Prostate gland (tissue), 2 donors: Measurements from ENCODE around the gene RPL28. TPM values are rescaled to one million over a fixed set of nuclear protein-coding genes. Genes with fewer than 3 reads are reported as not detected.
A peak's percentile ranks its signal among the peaks of the same experiment; 100 is the strongest.

ENCODE experiments used
- DNase-seq: peaks from one replicate; pipeline ENCODE4 v3.0.0-alpha.2; 2019; ENCODE audit warnings: low spot score
- H3K27ac ChIP-seq, 2 donors: fragments of 200-600 bp; sonication (generic); 2 replicates each; pipeline ENCODE4 v1.5.1; 2017 to 2019
- H3K27me3 ChIP-seq: fragments of 200-600 bp; sonication (generic); replicated peaks from 2 replicates; pipeline ENCODE4 v1.5.1; 2019; ENCODE audit not compliant: insufficient read depth
- H3K36me3 ChIP-seq, 2 donors: fragments of 200-600 bp; sonication (generic); 1 replicate in 1 of 2; 2 replicates in 1 of 2; pipeline versions ENCODE4 v1.5.1 to v1.8.1; 2017 to 2019
- H3K4me1 ChIP-seq: fragments of 200-600 bp; sonication (generic); replicated peaks from 2 replicates; pipeline ENCODE4 v1.5.1; 2019
- H3K4me3 ChIP-seq, 2 donors: fragments of 200-600 bp; sonication (generic); 2 replicates each; pipeline ENCODE4 v1.5.1; 2017 to 2019
- H3K9me3 ChIP-seq: fragments of 200-600 bp; sonication (generic); 2 replicates; pipeline ENCODE4 v1.5.1; 2017
- POLR2A ChIP-seq: fragments of 450-650 bp; IDR thresholded peaks from one replicate; pipeline ENCODE4 v1.6.1; 2016; ENCODE audit warnings: antibody characterized with exemption, mild to moderate bottlenecking
- POLR2AphosphoS5 ChIP-seq: sonication (generic); formaldehyde crosslinking; IDR thresholded peaks from one replicate; pipeline ENCODE4 v1.6.1; 2017; ENCODE audit warnings: antibody characterized with exemption
- WGBS: methylation state at CpG from one replicate; pipeline ENCODE4 v1.1.5; 2018; 5-methylcytosine and 5-hydroxymethylcytosine counted together
- intact Hi-C: fragments of 100-400 bp; cut with DNase I; formaldehyde crosslinking; loops from one replicate; pipeline ENCODE4 v1.14.2; 2022
- total RNA-seq, 2 donors: library from RNA; depleted of rRNA; stranded (reverse); fragments of >200 nt; gene quantifications; one replicate each; pipeline ENCODE4 v1.1.0, GENCODE V29; 2016
- TF ChIP-seq, protein P1 (sequence below), 4 experiments: fragments of 200-600 bp in 2 of 4; fragments of 450-650 bp in 2 of 4; sonication (generic) in 2 of 4; IDR thresholded peaks; 1 replicate in 3 of 4; 2 replicates in 1 of 4; pipeline ENCODE4 v1.5.1; 2016 to 2019; ENCODE audit warnings: antibody characterized with exemption in 4 of 4, mild to moderate bottlenecking in 2 of 4, moderate library complexity in 2 of 4

The RPL28 gene
- total RNA-seq, 2 donors from 2014 or later: 439 to 554 TPM

DNA sequence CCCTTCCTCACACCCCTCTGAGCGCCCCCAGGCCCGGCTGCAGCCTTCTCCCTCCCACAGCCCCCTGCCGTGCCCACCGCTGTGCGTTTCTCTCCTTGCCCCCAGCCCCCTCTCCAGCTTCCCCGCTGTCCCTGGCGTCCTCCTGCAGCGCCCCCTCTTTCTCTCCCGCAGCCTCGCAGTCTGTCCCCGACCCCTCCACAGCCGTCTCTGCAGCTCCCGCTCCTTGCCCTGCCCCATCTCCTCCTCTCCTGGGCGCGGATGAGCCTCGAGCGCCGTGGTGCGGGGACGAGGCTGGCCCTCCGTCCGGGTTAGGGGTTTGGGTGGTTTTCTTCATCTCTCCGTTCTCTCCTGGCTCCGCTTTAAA lies 45.0 kb upstream of the RPL28 start:
- 2% methylated on average over 24 of the region's 24 CpGs for WGBS
- Histone ChIP-seq H3K27ac (peak overlapping the region; percentile 84 to 92), H3K4me3 (peak overlapping the region; percentile 51 to 88), H3K9me3 (no peaks in the 10 kb centered on the region), H3K27me3 (no peaks in the 10 kb centered on the region), H3K36me3 (no peaks in the 10 kb centered on the region), H3K4me1 (peaks cover 3% of the 10 kb centered on the region)
- TF ChIP-seq POLR2A (no peak), POLR2AphosphoS5 (no peak)
- TF ChIP-seq, protein P1, sequence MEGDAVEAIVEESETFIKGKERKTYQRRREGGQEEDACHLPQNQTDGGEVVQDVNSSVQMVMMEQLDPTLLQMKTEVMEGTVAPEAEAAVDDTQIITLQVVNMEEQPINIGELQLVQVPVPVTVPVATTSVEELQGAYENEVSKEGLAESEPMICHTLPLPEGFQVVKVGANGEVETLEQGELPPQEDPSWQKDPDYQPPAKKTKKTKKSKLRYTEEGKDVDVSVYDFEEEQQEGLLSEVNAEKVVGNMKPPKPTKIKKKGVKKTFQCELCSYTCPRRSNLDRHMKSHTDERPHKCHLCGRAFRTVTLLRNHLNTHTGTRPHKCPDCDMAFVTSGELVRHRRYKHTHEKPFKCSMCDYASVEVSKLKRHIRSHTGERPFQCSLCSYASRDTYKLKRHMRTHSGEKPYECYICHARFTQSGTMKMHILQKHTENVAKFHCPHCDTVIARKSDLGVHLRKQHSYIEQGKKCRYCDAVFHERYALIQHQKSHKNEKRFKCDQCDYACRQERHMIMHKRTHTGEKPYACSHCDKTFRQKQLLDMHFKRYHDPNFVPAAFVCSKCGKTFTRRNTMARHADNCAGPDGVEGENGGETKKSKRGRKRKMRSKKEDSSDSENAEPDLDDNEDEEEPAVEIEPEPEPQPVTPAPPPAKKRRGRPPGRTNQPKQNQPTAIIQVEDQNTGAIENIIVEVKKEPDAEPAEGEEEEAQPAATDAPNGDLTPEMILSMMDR (IDR thresholded peaks at IDR 0.05): peak in 2 of 4 experiments; percentile 9 to 19
- DNase-seq: no peak
- intact Hi-C loops: loop anchor here (5.0 kb wide), 2 partner anchors 38 to 47 kb away; partner anchors contain the start of gene RPL28

DNA sequence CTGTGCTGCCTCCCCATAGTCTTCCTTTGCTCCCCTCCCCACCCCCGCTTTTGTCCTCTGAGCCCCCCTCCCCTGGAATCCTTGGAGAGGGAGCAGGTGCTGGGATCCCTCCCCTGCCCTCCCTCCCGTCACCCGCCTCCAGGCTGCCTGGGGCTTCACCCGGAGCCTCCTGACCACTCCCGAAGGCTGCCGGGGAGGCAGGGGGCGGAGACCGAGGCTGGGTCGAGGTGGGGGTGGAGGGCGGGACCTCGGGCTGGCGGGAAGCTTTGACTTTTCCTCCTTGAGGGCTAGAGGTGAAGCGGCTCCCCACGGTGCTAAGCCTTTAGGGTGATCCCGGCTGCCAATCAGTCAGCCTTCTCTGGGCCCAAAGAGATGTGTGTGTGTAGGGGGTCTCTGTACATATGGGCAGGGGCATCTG lies 44.6 kb upstream of the RPL28 start:
- intact Hi-C loops: loop anchor here (5.0 kb wide), 2 partner anchors 39 to 46 kb away; partner anchors contain the start of gene RPL28
- Histone ChIP-seq H3K4me3 (peak overlapping the region; percentile 51 to 88), H3K27ac (peak overlapping the region in 1 of 2 donors; percentile 84), H3K27me3 (no peaks in the 10 kb centered on the region), H3K9me3 (no peaks in the 10 kb centered on the region), H3K4me1 (peaks cover 3% of the 10 kb centered on the region), H3K36me3 (no peaks in the 10 kb centered on the region)
- TF ChIP-seq POLR2A: peak; percentile 11
- TF ChIP-seq, protein P1 (IDR thresholded peaks at IDR 0.05): no peak
- WGBS: under 1% methylated on average over 10 of the region's 15 CpGs
- DNase-seq: peak; percentile 33

DNA sequence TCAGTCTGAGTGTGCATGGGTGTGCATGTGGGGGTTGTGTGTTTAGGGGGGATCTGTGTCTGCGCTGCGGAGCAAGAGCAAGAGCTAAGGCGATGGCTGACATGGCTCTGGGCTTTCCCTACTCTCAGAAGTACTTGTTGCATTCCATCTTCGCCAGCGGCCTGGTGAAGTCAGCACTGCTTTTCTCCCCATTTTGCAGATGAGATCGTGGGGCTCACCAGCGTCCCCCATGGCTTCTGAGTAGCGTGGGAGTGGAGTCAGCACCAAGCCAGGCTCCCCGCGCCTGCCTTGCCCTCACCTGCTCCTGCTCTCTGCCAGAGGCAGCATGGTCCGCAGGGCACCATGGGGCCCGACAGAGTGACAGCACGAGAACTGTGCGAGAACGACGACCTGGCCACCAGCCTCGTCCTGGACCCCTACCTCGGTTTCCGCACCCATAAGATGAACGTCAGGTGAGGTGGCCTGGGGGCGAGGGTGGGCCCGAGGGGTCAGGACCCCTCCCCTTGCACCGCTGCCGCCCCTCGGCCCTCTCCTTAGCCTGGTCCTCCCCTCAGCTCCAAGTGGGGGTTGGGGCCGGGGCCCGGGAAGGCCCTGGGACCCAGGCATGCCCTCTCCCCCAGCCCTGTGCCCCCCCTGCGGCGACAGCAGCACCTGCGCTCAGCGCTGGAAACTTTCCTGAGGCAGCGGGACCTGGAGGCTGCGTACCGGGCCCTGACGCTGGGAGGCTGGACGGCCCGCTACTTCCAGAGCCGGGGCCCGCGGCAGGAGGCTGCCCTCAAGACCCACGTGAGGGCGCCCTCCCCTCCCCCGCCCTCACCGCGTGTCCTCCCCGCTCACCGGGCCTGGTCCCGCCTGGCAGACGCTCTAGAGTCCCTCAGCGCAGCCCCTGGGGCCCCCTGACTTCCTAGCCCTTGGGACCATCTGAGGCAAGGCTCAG lies 43.9 kb upstream of the RPL28 start:
- peaks cover 3% of the 10 kb centered on the region for H3K4me1 ChIP-seq
- H3K27me3 ChIP-seq: no peaks in the 10 kb centered on the region
- no peak overlapping the region for H3K27ac ChIP-seq
- H3K4me3 ChIP-seq: no peak overlapping the region
- TF ChIP-seq POLR2A (no peak), POLR2AphosphoS5 (no peak)
- TF ChIP-seq, protein P1 (IDR thresholded peaks at IDR 0.05): no peak
- WGBS: 81% methylated on average over 48 of the region's 50 CpGs
- H3K9me3 ChIP-seq: no peaks in the 10 kb centered on the region
- H3K36me3 ChIP-seq: no peaks in the 10 kb centered on the region
- intact Hi-C loops: loop anchor here (5.0 kb wide), 2 partner anchors 40 to 45 kb away; partner anchors contain the start of gene RPL28
- DNase-seq: no peak

DNA sequence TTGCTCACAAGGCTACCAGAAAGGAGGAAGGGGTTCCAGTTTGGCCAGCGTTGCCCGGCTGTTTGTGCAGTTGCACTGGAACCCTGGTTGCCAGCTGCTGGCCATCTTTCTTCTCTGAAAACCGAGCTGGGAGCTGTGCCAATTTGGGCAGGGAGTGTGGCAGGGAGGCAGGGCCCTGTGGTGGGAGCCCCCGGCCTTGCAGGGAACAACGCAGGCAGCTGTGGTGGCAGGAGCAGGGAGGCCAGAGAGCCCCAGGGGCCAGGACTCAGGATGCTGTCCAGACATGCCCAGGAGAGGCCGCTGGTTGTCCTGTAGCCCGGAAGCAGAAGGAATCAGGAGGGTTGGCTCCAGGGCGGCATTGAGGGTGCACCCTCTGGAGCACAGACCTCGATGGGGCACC lies 41.3 kb upstream of the RPL28 start:
- no peaks in the 10 kb centered on the region for H3K36me3 ChIP-seq
- H3K27me3 ChIP-seq: no peaks in the 10 kb centered on the region
- intact Hi-C loops: loop anchor here (5.0 kb wide), 2 partner anchors 42 to 43 kb away; partner anchors contain the start of gene RPL28
- TF ChIP-seq, protein P1 (IDR thresholded peaks at IDR 0.05): no peak
- TF ChIP-seq POLR2A: no peak
- no peak for TF ChIP-seq POLR2AphosphoS5
- DNase-seq: no peak
- 27% methylated on average over 8 of the region's 9 CpGs for WGBS
- H3K9me3 ChIP-seq: no peaks in the 10 kb centered on the region
- H3K27ac ChIP-seq: no peak overlapping the region
- peaks cover 3% of the 10 kb centered on the region for H3K4me1 ChIP-seq
- no peak overlapping the region for H3K4me3 ChIP-seq
